Measurements from ENCODE around the gene POLR3K.

POLR3K gene

GRCh38 chr16:36336-36984, 16.9 kb downstream of the POLR3K start:
- CTCF ChIA-PET: interaction anchor here (0.6 to 1.0 kb wide), 2 partner anchors 13 to 30 kb away, joined by 3 read pairs; no protein-coding TSS in a partner anchor
- POLR2A ChIA-PET: no interaction called here
- H3K9me3 ChIP-seq (ENCODE audit: control insufficient read depth, insufficient read depth, low read depth, low read length): no peaks in the 10 kb centered on the region
- TF ChIP-seq, protein P1, sequence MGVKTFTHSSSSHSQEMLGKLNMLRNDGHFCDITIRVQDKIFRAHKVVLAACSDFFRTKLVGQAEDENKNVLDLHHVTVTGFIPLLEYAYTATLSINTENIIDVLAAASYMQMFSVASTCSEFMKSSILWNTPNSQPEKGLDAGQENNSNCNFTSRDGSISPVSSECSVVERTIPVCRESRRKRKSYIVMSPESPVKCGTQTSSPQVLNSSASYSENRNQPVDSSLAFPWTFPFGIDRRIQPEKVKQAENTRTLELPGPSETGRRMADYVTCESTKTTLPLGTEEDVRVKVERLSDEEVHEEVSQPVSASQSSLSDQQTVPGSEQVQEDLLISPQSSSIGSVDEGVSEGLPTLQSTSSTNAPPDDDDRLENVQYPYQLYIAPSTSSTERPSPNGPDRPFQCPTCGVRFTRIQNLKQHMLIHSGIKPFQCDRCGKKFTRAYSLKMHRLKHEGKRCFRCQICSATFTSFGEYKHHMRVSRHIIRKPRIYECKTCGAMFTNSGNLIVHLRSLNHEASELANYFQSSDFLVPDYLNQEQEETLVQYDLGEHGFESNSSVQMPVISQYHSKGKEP (tag by site-specific recombination; IDR thresholded peaks at IDR 0.05): no peak
- TF ChIP-seq HIC1 (tag by site-specific recombination; IDR thresholded peaks at IDR 0.05): 0 out of 2 replicates have a peak, but pooled peaks have one; percentile 54
- TF ChIP-seq ZIC2 (tag by site-specific recombination; IDR thresholded peaks at IDR 0.05): peak; percentile 55
- no peak for TF ChIP-seq PRDM4 (tag by site-specific recombination; IDR thresholded peaks at IDR 0.05)
- no peak overlapping the region for H3K27ac ChIP-seq (ENCODE audit: extremely low read depth, low read depth, low read length)
- H3K4me1 ChIP-seq (ENCODE audit: control insufficient read depth, insufficient read depth, low read length): no peaks in the 10 kb centered on the region
- peaks cover 0 to 24% of the 10 kb centered on the region in 2 experiments; a peak in 2 of 3 replicates for H3K36me3 ChIP-seq (ENCODE audit: control insufficient read depth in 2 of 2, insufficient read depth in 1 of 2, low read length in 2 of 2)
- no peak overlapping the region for H3K4me3 ChIP-seq (ENCODE audit: low read depth, low read length)

DNA sequence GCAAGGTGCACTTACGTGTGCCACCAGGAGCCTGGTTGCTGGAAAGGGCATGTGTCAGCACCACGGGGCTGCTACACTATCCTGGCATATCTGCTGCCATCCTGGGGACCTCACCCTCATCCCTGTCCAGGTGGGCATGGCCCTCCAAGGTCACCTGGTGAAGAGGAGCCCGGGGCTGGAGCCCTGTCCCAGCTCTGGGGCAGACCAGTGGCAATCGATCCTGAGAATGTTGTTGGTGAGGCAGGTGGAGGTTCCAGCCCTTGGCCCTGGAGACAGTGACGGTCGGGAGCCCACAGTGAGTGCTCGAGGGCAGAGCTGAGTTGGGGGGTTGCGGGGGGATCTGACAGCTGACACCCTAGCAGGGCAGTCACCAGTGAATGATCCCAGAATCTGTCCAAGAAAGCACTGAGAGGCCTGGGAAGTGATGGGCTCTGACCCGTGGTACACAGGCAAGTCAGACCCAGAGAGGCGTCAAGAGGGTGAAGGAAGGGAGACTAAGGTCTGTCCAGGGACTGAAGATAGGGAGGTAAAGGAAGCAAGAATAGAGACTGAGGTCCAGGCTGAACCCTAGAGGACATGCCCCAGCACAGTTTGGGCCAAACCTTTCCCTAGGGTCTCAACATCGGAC, 17.6 kb downstream of the POLR3K start:
- ChIA-PET POLR2A (no interaction called here), CTCF (interaction anchor here (0.6 kb wide), 1 partner anchor 14 kb away, joined by 3 read pairs; no protein-coding TSS in a partner anchor)
- no peaks in the 10 kb centered on the region for H3K4me1 ChIP-seq (ENCODE audit: control insufficient read depth, insufficient read depth, low read length)
- no peak for TF ChIP-seq ZNF658 (tag by site-specific recombination; IDR thresholded peaks at IDR 0.05)
- TF ChIP-seq ZNF146 (tag by site-specific recombination; IDR thresholded peaks at IDR 0.05): no peak
- no peak for TF ChIP-seq ZNF398 (tag by site-specific recombination; IDR thresholded peaks at IDR 0.05)
- TF ChIP-seq HIC1 (tag by site-specific recombination; IDR thresholded peaks at IDR 0.05): no peak
- no peak for TF ChIP-seq ZNF394 (tag by site-specific recombination; IDR thresholded peaks at IDR 0.05; ENCODE audit: borderline replicate concordance)
- no peak for TF ChIP-seq ZNF175 (tag by site-specific recombination; IDR thresholded peaks at IDR 0.05)
- no peaks in the 10 kb centered on the region for H3K9me3 ChIP-seq (ENCODE audit: control insufficient read depth, insufficient read depth, low read depth, low read length)
- no peak overlapping the region for H3K27ac ChIP-seq (ENCODE audit: extremely low read depth, low read depth, low read length)
- no peak overlapping the region for H3K4me3 ChIP-seq (ENCODE audit: low read depth, low read length)
- H3K36me3 ChIP-seq (ENCODE audit: control insufficient read depth in 2 of 2, insufficient read depth in 1 of 2, low read length in 2 of 2): peaks cover 0 to 21% of the 10 kb centered on the region in 2 experiments; a peak in 2 of 3 replicates

Data from HEK293 (cell line).